Measurements from ENCODE around the gene FCRL2.

FCRL2 gene, protein sequence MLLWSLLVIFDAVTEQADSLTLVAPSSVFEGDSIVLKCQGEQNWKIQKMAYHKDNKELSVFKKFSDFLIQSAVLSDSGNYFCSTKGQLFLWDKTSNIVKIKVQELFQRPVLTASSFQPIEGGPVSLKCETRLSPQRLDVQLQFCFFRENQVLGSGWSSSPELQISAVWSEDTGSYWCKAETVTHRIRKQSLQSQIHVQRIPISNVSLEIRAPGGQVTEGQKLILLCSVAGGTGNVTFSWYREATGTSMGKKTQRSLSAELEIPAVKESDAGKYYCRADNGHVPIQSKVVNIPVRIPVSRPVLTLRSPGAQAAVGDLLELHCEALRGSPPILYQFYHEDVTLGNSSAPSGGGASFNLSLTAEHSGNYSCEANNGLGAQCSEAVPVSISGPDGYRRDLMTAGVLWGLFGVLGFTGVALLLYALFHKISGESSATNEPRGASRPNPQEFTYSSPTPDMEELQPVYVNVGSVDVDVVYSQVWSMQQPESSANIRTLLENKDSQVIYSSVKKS

DNA sequence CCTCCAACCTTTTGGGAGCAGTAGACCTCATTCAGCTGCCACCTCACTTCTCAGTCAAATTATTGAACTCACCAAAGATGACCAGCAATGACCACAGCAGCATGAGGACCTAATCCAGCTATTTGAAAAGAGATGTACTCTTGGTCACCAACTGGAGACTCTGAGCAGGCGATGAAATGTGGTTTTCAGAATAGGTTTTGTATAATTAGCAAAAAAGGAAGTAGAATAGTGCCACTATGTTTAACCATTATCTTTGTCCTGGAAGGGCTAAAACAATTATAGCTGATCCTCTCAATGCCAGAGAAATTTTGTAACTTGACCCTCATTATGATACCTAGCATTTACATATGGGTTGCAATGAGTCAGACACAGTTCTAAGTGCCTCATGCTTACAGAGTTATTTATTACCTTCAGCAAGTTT, at the start of gene FCRL2:
FCRL2 (minus strand) TSS at position 162 of the 421 bp plus-strand sequence; CDS start at position 103, 59 bp downstream.
- no peak for DNase-seq (ENCODE audit: low read depth, low spot score)

DNA sequence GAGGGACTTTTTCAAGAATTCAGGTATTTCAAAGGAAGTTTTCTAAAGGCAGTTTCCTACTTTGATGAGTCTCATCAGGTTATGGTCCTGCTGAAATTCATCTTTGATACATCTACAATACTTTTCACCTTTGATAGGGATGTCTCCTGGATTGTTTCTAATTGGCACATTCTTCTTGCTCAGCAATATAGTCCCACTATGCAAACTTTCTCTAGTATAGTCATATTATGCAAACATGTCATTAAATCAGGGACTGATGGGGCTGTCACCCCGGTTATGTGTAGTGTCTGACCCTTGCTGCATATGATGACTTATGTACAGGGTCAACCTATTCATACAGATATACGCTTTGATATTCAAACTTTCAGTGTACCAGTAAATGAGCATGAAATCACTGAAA, 43.4 kb upstream of the FCRL2 start:
- no peak for DNase-seq (ENCODE audit: low read depth, low spot score)

DNA sequence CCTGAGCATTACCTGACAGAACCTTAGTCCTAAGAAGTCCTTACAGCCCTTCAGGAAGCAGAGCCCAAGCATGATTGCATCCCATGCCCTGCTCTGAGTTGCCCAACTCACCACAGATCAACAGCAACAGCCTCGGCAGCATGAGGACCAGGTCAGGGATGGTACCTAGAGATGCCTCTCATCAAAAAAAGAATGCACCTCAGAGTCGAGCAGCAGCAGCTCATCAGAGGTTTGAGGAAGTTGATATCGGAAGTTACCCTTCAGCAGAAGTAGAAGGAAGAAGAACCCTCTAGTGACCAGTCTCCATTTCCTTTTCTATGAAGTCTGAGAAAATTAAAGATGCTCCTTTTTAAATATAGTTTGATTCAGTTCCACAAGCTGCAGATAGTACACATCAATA, 43.0 kb upstream of the FCRL2 start, which contains the start of gene FCRL1:
FCRL1 (minus strand) TSS at position 225 of the 400 bp plus-strand sequence; CDS start at position 142, 83 bp downstream.
- DNase-seq (ENCODE audit: low read depth, low spot score), result no peak

DNA sequence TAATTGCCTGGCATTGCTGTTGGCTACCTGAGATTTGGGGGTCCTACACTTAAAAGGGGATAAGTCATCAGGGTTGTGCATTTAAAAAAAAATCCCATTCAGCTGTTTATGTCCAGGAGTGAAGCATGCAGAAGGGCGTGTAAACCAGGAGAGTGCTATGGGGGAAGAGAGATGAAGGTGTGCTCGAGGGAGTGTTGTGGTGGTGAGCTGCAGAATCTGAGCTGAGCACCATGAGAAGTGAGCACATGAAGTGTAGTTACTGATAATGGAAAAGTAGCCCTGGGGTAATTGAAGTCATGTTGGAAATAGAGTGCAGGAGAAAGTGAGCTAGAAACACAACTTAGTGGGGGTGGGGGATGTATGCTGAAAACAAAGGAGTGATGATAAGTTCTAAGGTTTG, 42.3 kb upstream of the FCRL2 start:
- no peak for DNase-seq (ENCODE audit: low read depth, low spot score)

DNA sequence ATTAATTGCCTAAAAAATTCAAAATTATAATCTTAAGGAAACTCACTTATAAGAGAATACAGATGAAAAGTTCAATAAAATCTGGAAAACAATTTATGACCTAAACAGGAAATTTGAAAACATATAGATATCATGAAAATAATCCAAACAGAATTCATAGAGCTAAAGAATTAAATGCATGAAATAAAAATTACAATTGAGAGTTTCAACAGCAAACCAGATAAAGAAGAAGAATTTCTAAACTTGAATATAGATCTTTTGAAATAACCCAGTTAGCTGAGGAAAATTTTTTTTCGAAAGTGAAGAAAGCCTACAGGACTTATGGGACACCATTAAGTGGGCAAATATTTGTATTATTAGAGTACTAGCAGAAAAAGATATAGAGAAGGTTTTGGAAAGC, 36.3 kb upstream of the FCRL2 start:
- DNase-seq (ENCODE audit: low read depth, low spot score), result no peak

DNA sequence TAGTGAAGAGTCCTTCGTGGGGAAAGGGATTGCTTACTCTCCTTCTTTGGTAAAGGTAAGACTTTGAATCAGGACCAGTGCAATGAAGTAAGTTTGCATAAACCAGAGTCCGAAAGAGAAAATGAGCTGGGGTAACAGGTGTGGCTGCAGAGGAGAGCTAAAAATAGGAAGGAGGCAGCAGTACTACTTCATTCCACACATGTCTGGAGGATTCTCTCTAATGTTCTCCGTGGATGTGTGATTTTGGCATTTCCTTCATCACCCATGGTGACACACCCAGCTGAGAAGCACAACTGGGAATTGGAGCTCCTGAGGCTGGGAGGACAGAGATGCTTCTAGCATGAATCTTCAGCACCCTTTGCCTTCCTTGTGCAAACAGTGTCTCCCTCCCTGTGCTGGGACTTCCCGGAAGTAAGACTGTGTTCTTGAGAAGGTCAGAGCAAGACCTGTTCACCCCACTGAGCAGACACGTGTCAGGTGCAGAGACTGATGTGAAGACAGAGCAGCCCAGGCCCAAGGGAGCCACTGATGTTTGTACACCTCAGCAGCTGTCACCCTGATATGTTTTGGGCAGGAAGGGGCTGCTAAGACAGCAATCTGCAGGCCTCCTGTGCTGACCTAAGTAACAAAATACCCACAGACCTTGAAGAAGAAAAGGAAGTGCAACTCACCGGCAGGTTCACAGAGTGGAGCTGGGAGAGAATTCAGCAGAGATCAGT, 29.7 kb upstream of the FCRL2 start:
- no peak for DNase-seq (ENCODE audit: low read depth, low spot score)

DNA sequence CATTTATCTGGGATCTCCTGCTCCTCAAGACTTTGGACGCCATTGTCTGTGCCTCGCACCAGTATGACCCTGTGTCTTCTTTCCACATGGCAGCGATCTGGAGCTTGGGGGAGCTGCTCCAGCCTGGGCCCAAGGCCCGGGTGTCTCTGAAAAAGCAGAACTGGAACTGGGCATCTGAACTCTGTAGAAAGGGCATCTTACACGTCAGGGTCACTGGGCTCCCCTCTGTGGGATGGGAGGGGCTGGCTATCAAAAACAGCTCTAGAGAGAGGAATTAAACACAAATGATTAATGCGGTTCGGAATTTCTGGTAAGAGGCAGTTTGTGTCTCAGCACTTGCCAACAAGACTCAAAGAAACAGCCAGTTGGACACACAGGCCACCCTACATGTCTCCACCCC, 26.9 kb upstream of the FCRL2 start:
- DNase-seq (ENCODE audit: low read depth, low spot score), result no peak

DNA sequence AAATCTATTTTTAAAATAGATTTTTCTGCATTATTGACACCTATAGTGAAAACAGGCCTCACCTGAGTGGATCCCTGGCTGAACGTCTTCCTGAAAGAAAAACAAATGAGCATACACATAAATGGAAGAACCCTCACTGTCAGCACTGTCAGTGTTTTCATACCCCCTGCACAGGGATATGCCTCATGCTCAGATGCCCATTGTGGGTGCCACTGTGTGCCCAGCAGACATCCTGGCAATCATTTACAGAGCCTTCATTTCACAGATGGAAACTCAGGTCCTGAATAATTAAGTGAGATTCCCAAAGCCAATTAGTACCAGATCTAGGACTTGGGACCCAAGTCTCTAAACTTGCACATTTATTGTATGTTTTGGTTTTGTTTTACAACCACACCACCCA, 23.1 kb upstream of the FCRL2 start:
- DNase-seq (ENCODE audit: low read depth, low spot score), result no peak

DNA sequence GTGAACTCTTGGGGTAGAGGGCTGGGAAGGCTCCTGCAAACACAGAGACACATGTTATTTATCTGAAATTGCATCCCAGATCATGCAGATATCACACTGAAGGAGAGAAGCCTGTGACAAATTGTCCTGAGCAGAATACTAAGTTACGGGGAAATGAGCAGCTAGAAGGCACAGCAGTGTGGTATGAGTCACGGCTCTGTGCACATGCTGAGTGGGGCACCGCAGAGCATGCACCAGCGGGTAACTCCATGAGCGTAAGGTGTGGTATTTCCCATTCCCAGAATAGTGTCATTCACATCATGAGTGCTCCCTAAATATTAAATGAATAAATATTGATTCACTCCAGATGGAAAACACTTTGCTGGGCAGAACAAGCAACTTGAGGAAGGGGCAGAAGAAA, 21.3 kb upstream of the FCRL2 start:
- DNase-seq (ENCODE audit: low read depth, low spot score), result no peak

DNA sequence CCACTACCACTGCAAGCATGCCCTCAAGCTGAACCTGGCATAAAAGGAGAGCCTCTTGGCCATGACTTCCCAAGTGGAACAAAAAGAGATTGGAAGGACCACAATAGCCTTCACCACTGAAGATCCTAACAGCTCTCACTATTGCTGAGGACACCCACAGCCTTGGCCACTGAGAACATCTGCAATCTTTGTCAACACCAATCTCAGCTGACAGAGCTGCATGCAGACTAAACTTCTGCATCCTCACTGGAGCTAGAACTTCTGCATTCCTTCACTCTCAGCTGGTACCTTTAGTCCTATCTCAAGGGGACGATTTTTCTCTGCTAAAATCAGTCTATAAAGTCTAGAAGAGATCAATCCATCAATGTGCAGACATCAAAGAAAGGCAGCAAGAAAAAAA, 8.3 kb upstream of the FCRL2 start:
- no peak for DNase-seq (ENCODE audit: low read depth, low spot score)

DNA sequence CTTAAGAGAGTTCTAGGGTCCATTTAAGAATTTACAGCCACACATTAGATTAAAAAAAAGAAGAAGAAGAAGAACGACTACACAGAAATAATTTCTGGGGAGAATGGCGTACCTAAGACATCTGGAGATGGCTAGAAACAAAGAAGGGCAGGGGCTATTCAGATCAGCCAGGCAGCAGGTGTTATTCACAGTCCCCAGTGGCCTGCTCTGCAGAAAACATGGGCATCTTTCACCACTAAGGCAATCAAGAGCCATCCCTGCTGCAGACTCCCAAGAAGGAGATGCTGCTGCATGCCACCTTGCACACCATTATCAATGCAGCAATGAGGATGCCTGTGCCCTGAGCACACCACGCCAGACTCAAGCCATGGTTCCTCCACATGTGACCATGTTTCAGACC, 7.9 kb upstream of the FCRL2 start:
- no peak for DNase-seq (ENCODE audit: low read depth, low spot score)

DNA sequence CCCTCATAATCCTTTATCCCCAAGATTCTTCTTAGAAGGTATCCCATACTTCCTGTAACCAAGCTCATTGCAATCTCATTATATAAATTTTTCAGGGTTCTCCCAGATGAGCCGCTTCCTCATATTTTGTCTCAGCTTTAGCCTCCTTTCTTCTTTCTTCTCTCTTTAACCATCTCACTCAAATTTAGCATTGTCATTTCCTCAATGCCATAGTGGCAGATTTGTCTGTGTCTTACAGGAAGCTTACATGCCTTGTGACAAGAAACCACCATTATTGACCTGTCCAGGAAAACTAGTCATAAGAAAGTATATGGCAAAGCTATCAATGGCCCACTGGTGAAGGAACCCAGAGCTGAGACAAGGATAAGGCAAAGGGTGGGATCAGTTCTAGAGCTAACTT, 6.0 kb upstream of the FCRL2 start:
- DNase-seq (ENCODE audit: low read depth, low spot score), result no peak

DNA sequence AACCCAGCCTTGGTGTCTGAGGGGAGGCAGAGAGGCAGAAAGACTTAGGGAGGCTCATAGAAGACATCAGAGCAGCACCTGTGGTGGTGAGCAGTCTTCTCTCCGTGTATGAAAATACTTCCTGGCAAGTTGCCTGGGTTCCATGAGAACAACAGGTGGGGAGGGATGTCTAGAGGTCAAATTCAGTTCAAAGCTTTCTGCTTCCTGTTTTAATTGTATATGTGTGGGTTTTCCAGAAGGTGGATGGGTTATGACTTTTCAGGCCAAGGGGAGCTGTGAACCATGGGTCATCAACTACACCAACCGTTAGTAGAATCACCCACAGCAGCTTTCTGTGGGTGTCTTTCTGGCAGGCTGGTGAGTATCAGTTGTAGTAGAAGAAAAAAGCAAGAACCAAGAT, 4.1 kb upstream of the FCRL2 start:
- no peak for DNase-seq (ENCODE audit: low read depth, low spot score)

DNA sequence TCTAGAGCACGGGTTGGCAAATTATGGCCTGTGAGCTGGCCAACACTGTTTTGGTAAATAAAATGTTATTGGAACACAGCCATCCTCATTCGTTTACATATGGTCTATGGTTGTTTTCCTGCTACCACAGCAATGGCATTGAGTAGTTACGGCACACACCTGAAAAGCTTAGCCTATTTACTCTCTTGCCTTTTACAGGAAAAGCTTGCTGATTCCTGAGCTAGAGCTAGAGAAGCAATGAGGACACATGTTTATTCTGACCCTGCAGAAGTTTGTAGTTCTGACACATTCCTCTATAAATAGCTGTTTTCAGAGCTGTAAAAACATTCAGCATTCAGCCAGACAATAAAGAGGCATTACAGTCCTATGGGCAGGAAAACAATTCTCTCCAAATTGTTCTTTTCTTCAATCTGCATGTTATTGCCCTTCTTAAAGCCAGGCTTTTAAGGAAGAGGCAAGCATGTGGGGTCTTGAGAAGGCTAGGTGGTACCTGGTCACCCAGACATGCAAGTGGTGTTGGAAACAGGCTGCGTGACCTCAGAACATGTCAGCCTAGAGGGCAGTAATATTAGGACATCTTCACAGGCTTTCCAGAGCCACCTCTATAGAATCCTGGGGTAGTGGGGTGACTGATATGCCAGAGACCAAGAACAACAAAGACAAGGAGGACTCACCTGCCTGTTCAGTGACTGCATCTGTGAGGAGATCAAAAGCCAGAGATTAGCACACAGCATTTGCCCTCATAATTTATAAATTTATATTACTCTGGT, 1.6 kb downstream of the FCRL2 start:
- no peak for DNase-seq (ENCODE audit: low read depth, low spot score)

DNA sequence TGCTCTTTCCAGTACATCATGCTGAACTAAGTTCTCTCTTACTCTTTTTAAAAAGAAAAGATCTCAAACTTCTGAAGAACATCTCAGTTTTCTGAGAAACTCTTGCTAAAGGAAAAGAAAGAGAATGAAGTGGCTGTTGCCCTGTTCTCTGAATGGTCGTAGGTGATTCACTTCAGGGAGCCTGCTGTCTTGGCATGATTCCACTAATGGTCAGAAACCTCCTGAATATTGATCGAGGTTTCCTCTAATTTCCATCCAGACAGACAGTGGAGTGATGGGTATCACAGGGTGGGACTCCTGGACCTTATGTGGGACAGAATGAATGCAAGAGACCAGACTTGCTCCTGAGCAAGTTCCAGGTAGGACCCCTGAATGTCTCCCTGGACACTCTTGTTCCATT, 2.5 kb downstream of the FCRL2 start:
- DNase-seq (ENCODE audit: low read depth, low spot score), result no peak

DNA sequence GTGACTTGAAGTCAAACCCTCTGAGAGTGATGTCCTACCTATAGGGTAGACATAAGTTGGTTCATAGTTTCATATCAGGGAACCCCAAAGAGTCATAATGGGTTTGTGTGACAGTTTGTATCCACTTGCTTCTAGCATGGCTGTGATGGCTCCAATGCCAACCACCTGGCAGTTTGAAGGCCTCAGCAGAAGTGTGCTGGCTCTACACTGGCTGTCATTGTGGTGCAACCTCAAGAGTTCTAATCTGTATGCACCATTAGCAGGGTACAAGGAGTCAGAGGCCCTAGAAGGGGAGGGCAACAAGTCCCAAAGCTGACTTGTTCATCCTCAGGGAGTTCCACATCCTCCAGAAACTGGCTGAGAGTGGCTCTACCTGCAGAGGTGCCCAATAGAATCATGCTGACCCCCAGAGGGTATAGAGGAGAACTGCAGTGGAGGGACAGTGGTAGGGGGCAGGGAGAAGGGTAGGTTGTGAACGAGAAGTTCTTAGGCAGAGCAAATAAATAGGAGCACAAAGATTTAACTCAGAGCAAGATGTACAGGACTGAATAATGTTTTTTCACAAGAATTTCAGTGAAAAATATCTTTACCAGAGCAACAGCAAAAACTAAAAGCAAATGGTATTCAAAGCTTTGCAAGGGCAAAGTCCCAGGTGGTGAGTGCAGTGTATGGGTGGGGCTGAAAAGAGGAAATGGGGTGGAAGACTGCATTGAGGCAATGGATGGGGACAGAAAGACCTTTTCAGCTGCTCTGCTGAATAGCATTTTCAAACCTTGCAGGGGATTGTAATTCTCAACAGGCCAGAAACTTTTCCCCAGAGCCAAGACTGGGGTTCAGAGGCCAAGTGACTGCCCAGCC, 3.2 kb downstream of the FCRL2 start:
- DNase-seq (ENCODE audit: low read depth, low spot score), result peak; percentile 30

DNA sequence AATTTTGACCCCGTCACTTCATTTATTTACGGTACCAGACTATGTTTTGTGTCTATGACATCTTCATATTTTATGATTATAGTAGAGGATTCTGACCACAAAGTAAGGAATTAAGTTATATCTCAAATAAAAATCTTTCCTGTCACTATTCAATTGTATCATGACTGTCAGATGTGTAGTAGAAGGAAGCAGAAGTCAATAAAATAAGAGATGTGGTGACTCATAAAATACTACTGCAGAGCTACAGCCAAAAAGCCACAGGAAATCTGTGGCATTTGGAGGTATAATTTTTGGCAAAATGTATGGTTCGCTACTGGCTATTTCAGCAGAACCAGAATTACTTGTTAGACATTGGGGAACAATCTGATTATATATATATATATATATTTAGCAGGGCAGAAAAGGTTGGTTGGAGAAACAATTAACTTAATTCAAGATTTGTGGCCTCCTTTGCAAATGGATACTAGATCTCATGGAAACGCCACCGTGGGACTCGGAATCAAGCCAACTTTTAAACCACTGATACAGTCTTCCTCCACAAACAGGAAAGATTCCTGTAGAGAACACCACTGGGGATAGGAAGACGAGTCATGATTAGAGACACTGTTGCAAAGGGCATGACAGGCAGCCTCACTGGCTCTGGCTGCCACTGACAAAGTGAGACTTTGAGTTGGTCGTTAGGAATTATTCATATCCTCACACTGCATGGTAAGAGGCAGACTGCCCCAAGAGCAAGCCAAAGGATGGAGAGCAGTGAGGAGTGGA, 5.1 kb downstream of the FCRL2 start:
- no peak for DNase-seq (ENCODE audit: low read depth, low spot score)

DNA sequence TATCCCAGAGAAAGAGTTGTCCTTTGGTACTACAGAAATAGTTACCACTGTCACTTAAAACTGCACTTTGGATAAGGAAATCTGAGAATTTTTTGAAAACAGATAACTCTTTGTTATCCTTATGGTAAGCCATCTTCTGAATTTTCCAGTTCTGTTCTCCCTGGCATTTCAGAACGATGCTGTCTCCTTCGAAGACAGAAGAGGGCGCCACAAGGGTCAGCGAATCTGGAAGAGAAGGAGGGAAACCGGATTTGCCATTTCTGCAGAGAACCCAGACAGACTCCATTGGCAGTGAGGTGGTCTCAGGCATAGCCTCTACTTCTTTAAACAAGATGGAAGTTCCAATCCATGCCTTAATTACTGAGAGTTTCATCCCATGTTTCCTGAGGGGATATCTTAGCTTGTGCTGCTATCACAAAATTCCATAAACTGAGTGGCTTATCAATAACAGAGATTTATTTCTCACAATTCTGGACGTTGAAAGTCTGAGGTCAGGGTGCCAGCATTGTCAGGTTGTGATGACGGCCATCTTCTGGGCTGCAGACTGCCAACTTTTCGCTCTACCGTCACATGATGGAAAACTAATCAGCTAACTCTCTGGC, 6.4 kb downstream of the FCRL2 start:
- peak; percentile 18 for DNase-seq (ENCODE audit: low read depth, low spot score)

DNA sequence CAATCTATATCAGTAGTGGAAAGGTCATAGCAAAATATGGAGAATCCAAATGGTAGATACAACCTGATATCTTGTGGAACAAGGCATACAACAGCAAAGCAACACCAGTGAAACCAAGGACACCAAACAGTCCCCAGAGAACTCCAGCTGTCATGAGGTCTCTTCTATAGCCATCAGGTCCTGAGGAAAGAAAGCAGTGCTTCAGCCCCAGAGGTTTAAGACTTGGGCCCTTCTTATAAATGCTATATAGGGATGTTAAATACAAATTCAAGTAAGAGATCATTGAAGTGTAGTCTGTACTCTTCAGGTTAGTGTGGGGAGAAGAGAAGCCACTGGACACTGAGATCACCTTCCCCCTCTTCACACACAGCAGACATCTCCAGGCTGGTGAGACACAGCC, 10.1 kb downstream of the FCRL2 start:
- no peak for DNase-seq (ENCODE audit: low read depth, low spot score)

DNA sequence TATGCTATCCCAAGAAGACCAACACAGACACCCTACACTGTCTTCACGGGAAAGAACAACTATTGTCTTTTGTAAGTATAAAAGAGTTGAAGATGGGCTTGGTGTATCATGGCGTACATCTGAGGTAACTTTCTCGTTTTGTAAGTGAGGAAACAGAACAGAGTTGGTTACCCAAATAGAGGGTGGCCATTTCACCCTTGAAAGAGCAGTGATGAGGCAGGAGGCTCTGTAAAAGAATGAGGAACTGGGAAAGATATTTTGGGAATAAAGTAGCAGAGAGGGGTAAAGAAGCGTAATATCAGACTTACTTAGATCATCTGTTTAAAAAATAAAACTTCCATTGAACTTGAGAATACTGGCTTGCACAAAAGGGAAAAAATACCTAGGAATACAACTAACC, 18.9 kb downstream of the FCRL2 start:
- no peak for DNase-seq (ENCODE audit: low read depth, low spot score)

Measured in ELF-1 (cell line).